Left forelimb (tissue), 1 donor: ENCODE measurements around the gene HSCB.
"Not testable (repeated sequence)": the region's sequence is repeated elsewhere in the genome, so short reads cannot be mapped to it uniquely, and the experiment has no call there.

Source experiments
- DNase-seq: peaks from one replicate; pipeline ENCODE4 v3.0.0-alpha.2; 2018; ENCODE audit warnings: low spot score

Gene HSCB

GRCh38 chr22:28791841-28792490 is 50.1 kb downstream of the HSCB start:
- no peak for DNase-seq

- DNase-seq: no peak
These were observed 50.9 kb downstream of the HSCB start for GRCh38 chr22:28792491-28793383.

GRCh38 chr22:28793976-28794584 is 52.2 kb downstream of the HSCB start:
- no peak for DNase-seq

- no peak for DNase-seq
These were observed 53.3 kb downstream of the HSCB start for GRCh38 chr22:28795071-28795693.

GRCh38 chr22:28795932-28796856 is 54.4 kb downstream of the HSCB start:
- DNase-seq: no peak

GRCh38 chr22:28798810-28799605 is 57.2 kb downstream of the HSCB start:
- DNase-seq: no peak

- peak; percentile 84 for DNase-seq
These were observed 57.9 kb downstream of the HSCB start for GRCh38 chr22:28799606-28800307.

- DNase-seq: peak; percentile 97
These were observed 58.6 kb downstream of the HSCB start, which contains the start of gene XBP1 for GRCh38 chr22:28800308-28801041. XBP1 (minus strand) TSS chr22:28800569.

- no peak for DNase-seq
These were observed 60.2 kb downstream of the HSCB start for GRCh38 chr22:28801845-28802594.

- no peak for DNase-seq
These were observed 60.8 kb downstream of the HSCB start for GRCh38 chr22:28802595-28803123.

GRCh38 chr22:28805426-28805825 is 63.6 kb downstream of the HSCB start:
- DNase-seq: not testable (repeated sequence)
